Cardiac muscle cell (in vitro differentiated cells and primary cell): ENCODE results near the gene PIGU. TPM values are rescaled to one million over a fixed set of nuclear protein-coding genes. Genes with fewer than 3 reads are reported as not detected.

ENCODE experiments used
- DNase-seq, 2 donors: peaks; one replicate each; pipeline versions ENCODE4 v3.0.0 to v3.0.0-alpha.2; 2010 to 2017; ENCODE audit warnings: low read depth in 1 of 2, low spot score in 1 of 2
- H3K27ac ChIP-seq: fragments of 200-600 bp; sonication (generic); 2 replicates; pipeline ENCODE4 v1.5.1; 2016
- H3K27me3 ChIP-seq: fragments of 200-600 bp; sonication (generic); 2 replicates; pipeline ENCODE4 v1.6.0; 2016; ENCODE audit warnings: control low read depth
- H3K36me3 ChIP-seq: fragments of 200-600 bp; sonication (generic); 2 replicates; pipeline ENCODE4 v1.5.1; 2016; ENCODE audit warnings: control low read depth
- H3K4me1 ChIP-seq: fragments of 200-600 bp; sonication (generic); 2 replicates; pipeline ENCODE4 v1.8.1; 2017; ENCODE audit warnings: low read depth, mild to moderate bottlenecking, mixed run types
- H3K4me3 ChIP-seq: fragments of 200-600 bp; sonication (generic); 2 replicates; pipeline ENCODE4 v1.5.1; 2016; ENCODE audit warnings: mild to moderate bottlenecking
- H3K9me3 ChIP-seq: fragments of 200-600 bp; sonication (generic); 2 replicates; pipeline ENCODE4 v1.5.1; 2017; ENCODE audit warnings: low read depth, mild to moderate bottlenecking, control low read depth
- CTCF ChIP-seq: IDR thresholded peaks from 2 replicates; pipeline ENCODE4 v1.5.1; 2012; ENCODE audit warnings: low read depth, mild to moderate bottlenecking, low read length
- polyA plus RNA-seq: library from polyadenylated mRNA; unstranded; fragments of >200 nt; fragmentation: Nextera tagmentation; extraction: Ambion mirVana; gene quantifications from 2 replicates; pipeline ENCODE4 v1.2.1, GENCODE V29; 2016
- total RNA-seq: library from RNA; depleted of rRNA; stranded (reverse); fragments of >200 nt; gene quantifications from 2 replicates; pipeline ENCODE4 v1.2.3, GENCODE V29; 2016

Gene PIGU
- total and polyA plus RNA-seq, 2 experiments from 2014 or later, result 22.8 to 40.9 TPM

GRCh38 chr20:34559311-34560140, 117.4 kb downstream of the PIGU start:
- peak; percentile 8 for TF ChIP-seq CTCF
- no peaks in the 10 kb centered on the region for H3K27me3 ChIP-seq
- H3K9me3 ChIP-seq, result no peaks in the 10 kb centered on the region
- no peaks in the 10 kb centered on the region for H3K4me1 ChIP-seq
- DNase-seq, result peak in 1 of 2 donors; percentile 26
- H3K27ac ChIP-seq, result no peak overlapping the region
- H3K4me3 ChIP-seq, result peak overlapping the region; percentile 39
- no peaks in the 10 kb centered on the region for H3K36me3 ChIP-seq

- TF ChIP-seq CTCF, result no peak
- peak within 1 kb of the TSS; percentile 39 for H3K4me3 ChIP-seq
Measured at GRCh38 chr20:34558320-34559218, 118.3 kb downstream of the PIGU start, which contains the start of gene MAP1LC3A. TSS of gene MAP1LC3A (plus strand) at chr20:34558718. CDS start at chr20:34558869, 151 bp downstream.

GRCh38 chr20:34557936-34558319, 119.0 kb downstream of the PIGU start:
- Histone ChIP-seq H3K27me3 (no peaks in the 10 kb centered on the region), H3K9me3 (no peaks in the 10 kb centered on the region), H3K4me3 (peak overlapping the region; percentile 39), H3K36me3 (no peaks in the 10 kb centered on the region), H3K4me1 (no peaks in the 10 kb centered on the region), H3K27ac (no peak overlapping the region)
- no peak for DNase-seq
- no peak for TF ChIP-seq CTCF

More at GRCh38 chr20:34558320-34559218, 118.3 kb downstream of the PIGU start, which contains the start of gene MAP1LC3A:
- peak; percentile 90 to 98 for DNase-seq
- H3K27ac ChIP-seq, result no peak within 1 kb of the TSS
- no peaks in the 10 kb centered on the region for H3K36me3 ChIP-seq
- no peaks in the 10 kb centered on the region for H3K4me1 ChIP-seq
- no peaks in the 10 kb centered on the region for H3K9me3 ChIP-seq
- H3K27me3 ChIP-seq, result no peaks in the 10 kb centered on the region

- Histone ChIP-seq H3K36me3 (no peaks in the 10 kb centered on the region), H3K4me3 (no peak overlapping the region), H3K9me3 (no peaks in the 10 kb centered on the region), H3K4me1 (no peaks in the 10 kb centered on the region), H3K27ac (no peak overlapping the region), H3K27me3 (no peaks in the 10 kb centered on the region)
- TF ChIP-seq CTCF, result no peak
- peak in 1 of 2 donors; percentile 20 for DNase-seq
Measured at GRCh38 chr20:34553366-34553867, 123.5 kb downstream of the PIGU start.

- Histone ChIP-seq H3K4me3 (no peak overlapping the region), H3K27ac (no peak overlapping the region), H3K36me3 (no peaks in the 10 kb centered on the region), H3K9me3 (no peaks in the 10 kb centered on the region), H3K4me1 (no peaks in the 10 kb centered on the region), H3K27me3 (no peaks in the 10 kb centered on the region)
- no peak for TF ChIP-seq CTCF
- DNase-seq, result no peak
Measured at GRCh38 chr20:34552569-34552968, 124.3 kb downstream of the PIGU start.
